GM21447 (cell line): ENCODE results near the gene RASL12.

ENCODE experiments used
- ATAC-seq: cut with Tn5 transposase; IDR thresholded peaks from one replicate; pipeline ENCODE4 v1.9.1; 2021; ENCODE audit not compliant: unreplicated experiment

RASL12 gene

GRCh38 chr15:65092911-65093792, 25.4 kb upstream of the RASL12 start:
- no peak for ATAC-seq

GRCh38 chr15:65091946-65092770, 24.4 kb upstream of the RASL12 start:
- ATAC-seq = no peak

DNA sequence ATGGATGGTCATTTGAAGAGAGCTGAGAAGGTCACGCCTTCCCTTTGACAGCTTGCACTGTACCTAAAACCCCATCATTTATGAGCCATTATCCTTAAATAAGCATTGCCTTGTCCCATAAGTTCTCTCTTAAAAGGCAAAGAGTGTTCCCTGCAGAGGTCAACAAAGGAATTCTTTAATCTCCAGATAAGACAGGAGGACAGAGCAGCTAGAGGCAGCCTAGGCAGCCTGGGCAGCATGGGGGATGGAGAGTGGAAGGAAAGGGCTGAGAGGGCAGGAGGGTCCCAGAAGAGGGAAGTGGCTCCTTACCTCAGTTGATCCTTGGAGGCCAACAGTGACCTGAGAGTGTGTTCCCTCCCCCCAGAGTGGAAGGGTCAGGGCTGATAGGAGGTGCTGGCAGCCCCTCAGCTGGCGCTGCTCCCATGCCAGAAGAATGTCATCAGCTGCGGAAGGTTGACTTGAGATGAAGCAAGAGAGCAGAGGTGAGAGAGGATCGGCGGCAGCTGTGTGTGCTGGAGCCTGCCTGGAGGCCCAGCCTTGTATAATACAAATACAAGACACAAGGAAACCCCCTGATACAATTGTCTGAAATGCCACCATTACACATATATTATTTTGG, 21.5 kb upstream of the RASL12 start:
- ATAC-seq = no peak

DNA sequence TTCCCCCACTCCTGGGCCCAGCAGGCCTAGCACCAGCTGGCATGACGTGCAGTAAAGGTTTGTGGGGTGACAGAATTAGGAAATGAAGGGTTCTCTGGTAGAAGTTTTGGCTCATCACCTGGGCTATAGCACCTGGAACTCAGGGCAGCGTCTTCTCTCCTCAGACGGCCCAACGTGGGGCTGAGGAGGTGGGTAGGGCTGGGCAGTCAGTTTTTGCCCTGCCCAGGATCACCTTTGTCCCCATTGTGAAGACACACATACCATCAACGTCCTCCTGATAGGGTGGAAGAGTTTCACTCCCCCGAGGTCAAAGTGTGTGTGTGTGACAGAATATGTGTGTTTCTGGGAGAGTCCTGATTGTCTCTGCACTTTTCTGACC, 20.8 kb upstream of the RASL12 start:
- no peak for ATAC-seq

DNA sequence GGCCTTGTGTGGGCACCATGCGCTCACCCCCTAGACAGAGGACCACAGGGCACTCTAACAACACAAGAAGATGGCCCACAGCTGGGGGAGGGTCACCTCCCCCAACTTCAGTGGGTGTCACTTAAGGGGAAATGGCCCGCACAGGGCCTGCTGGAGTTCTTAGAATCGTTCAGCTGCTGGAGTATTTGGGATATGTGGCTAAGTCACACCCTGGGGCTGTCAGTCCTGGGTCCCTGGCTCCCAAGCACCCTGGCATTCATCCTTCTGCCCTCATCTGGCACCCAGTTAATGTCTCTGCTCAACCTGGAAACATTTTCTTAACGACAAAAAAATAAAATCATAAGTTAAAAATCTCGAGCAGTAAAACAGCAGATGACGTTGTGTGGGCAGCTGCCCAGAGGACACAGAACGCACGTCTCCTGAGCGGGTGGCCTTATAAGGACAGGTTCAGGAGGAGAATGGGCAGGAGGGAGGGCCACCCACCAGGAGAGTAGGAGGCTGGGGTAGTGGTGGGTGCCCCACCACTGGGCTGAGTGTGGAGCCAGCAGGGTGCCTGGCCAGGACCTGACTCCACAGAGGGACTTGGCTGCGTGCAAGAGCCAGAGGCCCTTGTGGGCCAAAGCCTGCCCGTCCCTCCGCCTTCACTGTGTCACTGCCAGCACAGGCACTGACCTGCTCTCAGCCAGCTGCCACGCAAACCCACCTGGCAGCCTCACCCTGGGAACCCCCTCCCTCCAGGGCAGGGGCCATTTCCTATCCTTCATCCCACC, 20.3 kb upstream of the RASL12 start:
- no peak for ATAC-seq

GRCh38 chr15:65087411-65087810, 19.6 kb upstream of the RASL12 start:
- ATAC-seq = no peak

GRCh38 chr15:65086680-65087111, 18.9 kb upstream of the RASL12 start:
- no peak for ATAC-seq

GRCh38 chr15:65085990-65086679, 18.3 kb upstream of the RASL12 start:
- no peak for ATAC-seq

DNA sequence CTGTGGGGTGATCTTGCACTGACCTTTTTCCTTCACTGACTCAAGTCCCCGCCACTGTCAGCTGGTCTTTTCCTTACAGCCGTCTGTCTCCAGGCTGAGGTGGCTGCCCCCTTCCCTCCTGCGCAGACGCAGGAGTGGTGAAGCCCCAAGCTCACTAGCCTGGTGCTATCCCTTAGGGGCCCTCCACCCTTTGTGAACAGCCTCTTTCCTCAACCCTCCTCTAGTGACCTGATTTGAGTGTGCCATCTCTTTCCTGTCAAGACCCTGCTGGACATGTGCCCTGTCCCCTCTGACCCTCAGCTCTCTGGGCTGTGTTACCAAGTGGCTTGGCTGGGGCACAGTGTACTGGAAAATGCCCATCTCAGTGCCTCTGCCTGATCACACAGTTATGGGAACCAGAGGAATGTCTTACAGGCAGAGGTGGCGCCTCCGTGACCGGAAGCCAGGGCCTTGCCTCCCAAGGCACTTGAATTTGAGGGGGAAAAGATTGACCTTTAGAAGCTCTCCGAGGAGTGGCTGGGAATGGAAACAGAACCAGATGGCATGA, 17.5 kb upstream of the RASL12 start:
- no peak for ATAC-seq

DNA sequence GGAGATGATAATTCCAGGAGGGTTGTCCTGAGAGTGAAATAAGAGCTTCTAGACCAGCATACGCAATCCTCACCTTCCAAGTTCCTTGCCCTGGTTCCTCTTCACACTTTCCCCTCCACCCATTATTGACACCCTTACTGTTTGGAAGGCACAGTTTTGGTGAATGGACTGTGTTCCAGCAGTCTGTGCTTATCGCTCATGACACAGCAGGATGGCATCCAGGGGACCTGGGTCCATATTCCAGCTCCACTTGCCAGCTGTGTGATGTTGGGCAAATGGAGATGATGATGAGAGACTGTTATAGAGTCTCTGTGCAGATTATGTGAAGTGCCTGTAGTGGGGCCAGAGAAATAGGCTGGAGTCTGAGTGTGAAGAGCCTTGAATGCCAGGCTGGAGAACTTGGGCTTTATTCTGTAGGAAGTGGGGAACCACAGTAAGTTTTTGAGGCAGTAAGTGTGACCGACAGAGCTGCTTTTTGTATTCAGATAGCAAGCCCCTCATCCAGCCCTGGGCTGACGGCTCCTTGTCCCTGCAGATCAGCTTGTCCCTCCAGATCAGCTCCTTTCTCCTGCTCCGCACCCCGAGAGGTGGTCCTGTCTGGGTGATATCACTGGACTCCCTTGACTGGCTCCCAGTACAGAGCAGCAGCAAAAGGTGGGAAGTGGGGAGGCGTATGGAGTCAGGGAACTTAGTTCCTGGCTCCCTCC, 16.9 kb upstream of the RASL12 start:
- ATAC-seq = no peak

- no peak for ATAC-seq
Measured at GRCh38 chr15:65083262-65083701, 15.5 kb upstream of the RASL12 start.

DNA sequence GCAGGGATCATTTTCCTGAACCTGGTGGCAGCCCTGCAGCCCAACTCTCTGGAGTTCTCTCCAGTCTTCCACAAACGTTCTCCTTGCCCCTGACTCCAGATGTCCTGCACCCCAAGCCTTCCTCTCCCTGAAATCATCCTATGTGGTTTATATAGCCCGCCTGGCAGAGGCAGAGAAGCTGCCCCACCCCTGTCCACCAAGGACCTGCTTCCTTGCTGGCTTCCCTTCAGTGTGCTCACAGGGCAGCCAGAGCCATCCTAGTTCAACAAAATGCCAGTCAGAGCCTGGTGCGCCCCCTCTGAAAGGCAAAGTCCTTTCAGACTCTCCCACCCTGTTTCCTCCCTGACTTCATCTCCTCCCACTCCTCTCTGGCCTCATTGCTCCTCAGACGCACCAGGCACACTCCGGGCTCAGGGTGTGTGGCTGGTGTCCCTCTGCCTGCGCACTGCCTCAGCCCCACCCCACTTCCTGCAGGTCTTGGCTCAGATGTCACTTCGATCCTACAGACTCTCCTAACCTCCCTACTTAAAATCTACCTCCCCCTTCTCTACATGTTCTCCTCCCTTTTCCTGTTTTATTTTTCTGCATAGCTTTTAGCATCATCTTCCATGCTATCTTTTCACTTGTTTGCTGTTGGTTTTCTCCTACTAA, 14.6 kb upstream of the RASL12 start:
- no peak for ATAC-seq

DNA sequence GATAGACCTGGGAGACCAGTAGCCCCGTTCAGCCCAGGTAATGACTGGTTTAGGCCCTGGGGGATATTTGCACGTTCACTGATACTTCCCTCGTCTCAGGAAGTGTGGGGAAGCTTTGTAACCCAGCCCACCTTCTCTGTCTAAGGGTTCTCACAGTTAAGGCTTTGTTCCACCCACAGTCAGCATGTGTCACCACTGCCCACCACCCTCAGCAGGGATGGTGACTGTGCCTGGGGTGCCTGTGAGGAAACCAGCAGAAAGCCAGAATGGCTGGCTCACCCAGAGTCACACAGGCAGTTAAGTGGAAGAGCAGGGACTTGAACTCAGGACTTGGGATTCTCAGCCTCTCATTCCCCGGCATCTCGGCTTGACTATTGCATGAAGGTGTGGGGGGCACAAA, 14.0 kb upstream of the RASL12 start:
- no peak for ATAC-seq

DNA sequence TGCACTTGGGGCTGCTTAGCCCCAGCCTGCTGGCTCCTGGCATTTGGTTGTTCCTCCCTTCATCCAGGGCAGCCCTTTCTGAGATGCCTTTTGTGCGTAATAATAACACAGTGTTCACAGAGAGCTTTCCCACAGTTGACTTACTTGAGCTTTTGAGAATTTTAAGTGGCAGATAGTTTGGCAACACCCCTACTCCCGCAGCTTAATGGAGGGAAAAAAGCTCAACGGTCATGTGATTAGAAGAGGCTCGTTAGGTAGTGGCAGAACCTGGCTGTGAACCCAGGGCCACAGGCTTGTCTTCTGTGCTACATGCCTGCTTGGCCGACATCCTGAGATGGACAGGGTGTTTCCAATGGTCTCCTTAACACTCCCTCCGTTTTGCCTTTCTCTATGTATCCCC, 13.5 kb upstream of the RASL12 start:
- ATAC-seq = no peak

- no peak for ATAC-seq
Measured at GRCh38 chr15:65079580-65079979, 11.8 kb upstream of the RASL12 start.

GRCh38 chr15:65077981-65078352, 10.2 kb upstream of the RASL12 start:
- no peak for ATAC-seq

DNA sequence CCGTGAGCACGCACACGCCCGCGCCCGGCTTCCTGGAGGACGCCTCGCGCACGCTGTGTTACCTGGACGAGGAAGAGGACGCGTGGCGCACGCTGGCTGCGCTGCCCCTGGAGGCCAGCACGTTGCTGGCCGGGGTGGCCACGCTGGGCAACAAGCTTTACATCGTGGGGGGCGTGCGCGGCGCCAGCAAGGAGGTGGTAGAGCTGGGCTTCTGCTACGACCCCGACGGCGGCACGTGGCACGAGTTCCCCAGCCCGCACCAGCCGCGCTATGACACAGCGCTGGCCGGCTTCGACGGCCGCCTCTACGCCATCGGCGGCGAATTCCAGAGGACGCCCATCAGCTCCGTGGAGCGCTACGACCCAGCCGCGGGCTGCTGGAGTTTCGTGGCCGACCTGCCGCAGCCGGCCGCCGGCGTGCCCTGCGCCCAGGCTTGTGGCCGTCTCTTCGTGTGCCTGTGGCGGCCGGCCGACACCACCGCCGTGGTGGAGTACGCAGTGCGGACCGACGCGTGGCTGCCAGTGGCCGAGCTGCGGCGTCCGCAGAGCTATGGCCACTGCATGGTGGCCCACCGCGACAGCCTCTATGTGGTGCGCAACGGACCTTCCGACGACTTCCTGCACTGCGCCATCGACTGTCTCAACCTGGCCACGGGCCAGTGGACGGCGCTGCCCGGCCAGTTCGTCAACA, 9.6 kb upstream of the RASL12 start:
- no peak for ATAC-seq
